Left lung (tissue), 10 donors: Measurements from ENCODE around the gene FCHSD2. TPM values are rescaled to one million over a fixed set of nuclear protein-coding genes. Genes with fewer than 3 reads are reported as not detected.
"Not testable (repeated sequence)": the region's sequence is repeated elsewhere in the genome, so short reads cannot be mapped to it uniquely, and the experiment has no call there.

ENCODE experiments used
- ATAC-seq: fragments of 200-7000 bp; cut with Tn5 transposase; one replicate; pipeline ENCODE4 v1.9.1; 2020; ENCODE audit warnings: moderate library complexity
- DNase-seq, 4 donors: peaks; one replicate each; pipeline ENCODE4 v3.0.0-alpha.2; 2013 to 2020
- H3K27ac ChIP-seq, 2 donors: fragments of 200-600 bp; sonication (generic) in 1 of 2; one replicate each; pipeline versions ENCODE4 v1.5.0 to v1.8.0; 2020 to 2021
- H3K27me3 ChIP-seq, 2 donors: fragments of 200-600 bp; sonication (generic) in 1 of 2; one replicate each; pipeline versions ENCODE4 v1.5.0 to v1.8.0; 2020 to 2021
- H3K36me3 ChIP-seq, 2 donors: fragments of 200-600 bp; sonication (generic) in 1 of 2; one replicate each; pipeline versions ENCODE4 v1.5.0 to v1.8.0; 2020 to 2021
- H3K4me1 ChIP-seq, 2 donors: fragments of 200-600 bp; one replicate each; pipeline ENCODE4 v1.8.0; 2021
- H3K4me3 ChIP-seq, 2 donors: fragments of 200-600 bp; sonication (generic) in 1 of 2; one replicate each; pipeline versions ENCODE4 v1.5.0 to v1.8.0; 2020 to 2021; ENCODE audit warnings: mild to moderate bottlenecking in 1 of 2
- H3K9me3 ChIP-seq, 2 donors: fragments of 200-600 bp; sonication (generic) in 1 of 2; one replicate each; pipeline versions ENCODE4 v1.5.0 to v1.8.0; 2020 to 2021
- intact Hi-C, 2 donors: fragments of 100-400 bp; cut with DNase I; formaldehyde crosslinking; loops; one replicate each; pipeline versions ENCODE4 v1.11.2 to v1.14.2; 2022
- polyA plus RNA-seq, 6 donors: library from polyadenylated mRNA; unstranded; fragments of 120-200 nt; gene quantifications; one replicate each; pipeline ENCODE4 v1.2.1, GENCODE V29; 2013; ENCODE audit not compliant: insufficient read length in 6 of 6
- total RNA-seq, 2 donors: library from RNA; stranded (reverse); fragmentation: NEBNext Ultra II Directional; extraction: Animal tissue kit (Norgen Biotek cat#: 25700); gene quantifications; one replicate each; pipeline ENCODE4 v1.2.1, GENCODE V29; 2021
- TF ChIP-seq, protein P1 (sequence below), 2 donors: fragments of 200-600 bp; sonication (generic) in 1 of 2; IDR thresholded peaks; one replicate each; pipeline versions ENCODE4 v1.5.0 to v1.8.0; 2021; ENCODE audit warnings: antibody characterized with exemption in 2 of 2
- donor health status: DM: no; HTN: yes; CAD: no.
- donor health status: DM: no; HTN: no; CAD: no.

Gene FCHSD2
- total and polyA plus RNA-seq, 8 donors = 46.2 to 58.2 (median 48.5) TPM

DNA sequence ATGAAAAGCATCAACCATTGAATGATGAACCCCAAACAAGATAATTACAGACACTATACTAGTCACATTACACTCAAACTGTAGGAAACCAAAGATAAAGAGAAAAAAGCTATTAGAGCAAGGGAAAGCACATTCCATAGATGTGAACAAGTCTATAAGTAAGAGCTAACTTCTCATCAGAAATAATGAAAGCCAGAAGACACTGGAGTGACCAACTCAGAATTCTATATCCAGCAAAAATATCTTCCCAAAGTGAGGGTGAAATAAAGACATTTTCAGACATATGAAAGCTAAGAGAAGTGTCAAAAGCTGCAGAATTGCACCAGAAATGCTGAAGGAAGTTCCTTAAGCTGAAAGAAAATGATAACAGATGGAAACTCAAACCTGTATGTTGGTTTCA lies 17.3 kb downstream of the FCHSD2 start:
- Histone ChIP-seq H3K9me3 (peaks cover 0 to 10% of the 10 kb centered on the region in 2 donors), H3K4me1 (peaks cover 0 to 9% of the 10 kb centered on the region in 2 donors)
- DNase-seq = no peak

DNA sequence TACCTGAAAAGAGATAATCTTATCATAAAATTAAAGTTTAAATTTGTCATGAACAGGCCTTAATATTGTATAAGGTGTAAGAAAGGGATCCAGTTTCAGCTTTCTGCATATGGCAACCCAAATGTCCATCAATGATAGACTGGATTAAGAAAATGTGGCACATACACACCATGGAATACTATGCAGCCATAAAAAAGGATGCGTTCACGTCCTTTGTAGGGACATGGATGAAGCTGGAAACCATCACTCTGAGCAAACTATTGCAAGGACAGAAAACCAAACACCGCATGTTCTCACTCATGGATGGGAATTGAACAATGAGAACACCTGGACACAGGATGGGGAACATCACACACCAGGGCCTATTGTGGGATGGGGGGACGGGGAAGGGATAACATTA lies 18.2 kb downstream of the FCHSD2 start:
- H3K4me1 ChIP-seq, H3K4me3 ChIP-seq, H3K27ac ChIP-seq, ATAC-seq, DNase-seq, H3K27me3 ChIP-seq, intact Hi-C loops: not testable (repeated sequence)
- peaks cover 0 to 10% of the 10 kb centered on the region in 2 donors for H3K9me3 ChIP-seq
- H3K36me3 ChIP-seq = peaks cover 0 to 23% of the 10 kb centered on the region in 2 donors

More for the DNA sequence above, 17.3 kb downstream of the FCHSD2 start:
- TF ChIP-seq, protein P1, sequence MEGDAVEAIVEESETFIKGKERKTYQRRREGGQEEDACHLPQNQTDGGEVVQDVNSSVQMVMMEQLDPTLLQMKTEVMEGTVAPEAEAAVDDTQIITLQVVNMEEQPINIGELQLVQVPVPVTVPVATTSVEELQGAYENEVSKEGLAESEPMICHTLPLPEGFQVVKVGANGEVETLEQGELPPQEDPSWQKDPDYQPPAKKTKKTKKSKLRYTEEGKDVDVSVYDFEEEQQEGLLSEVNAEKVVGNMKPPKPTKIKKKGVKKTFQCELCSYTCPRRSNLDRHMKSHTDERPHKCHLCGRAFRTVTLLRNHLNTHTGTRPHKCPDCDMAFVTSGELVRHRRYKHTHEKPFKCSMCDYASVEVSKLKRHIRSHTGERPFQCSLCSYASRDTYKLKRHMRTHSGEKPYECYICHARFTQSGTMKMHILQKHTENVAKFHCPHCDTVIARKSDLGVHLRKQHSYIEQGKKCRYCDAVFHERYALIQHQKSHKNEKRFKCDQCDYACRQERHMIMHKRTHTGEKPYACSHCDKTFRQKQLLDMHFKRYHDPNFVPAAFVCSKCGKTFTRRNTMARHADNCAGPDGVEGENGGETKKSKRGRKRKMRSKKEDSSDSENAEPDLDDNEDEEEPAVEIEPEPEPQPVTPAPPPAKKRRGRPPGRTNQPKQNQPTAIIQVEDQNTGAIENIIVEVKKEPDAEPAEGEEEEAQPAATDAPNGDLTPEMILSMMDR (IDR thresholded peaks at IDR 0.05) = no peak
- H3K36me3 ChIP-seq = peaks cover 0 to 22% of the 10 kb centered on the region in 2 donors
- intact Hi-C loops = no loop called here
- H3K4me3 ChIP-seq = no peak overlapping the region
- H3K27ac ChIP-seq = no peak overlapping the region
- H3K27me3 ChIP-seq = no peaks in the 10 kb centered on the region
- no peak for ATAC-seq

DNA sequence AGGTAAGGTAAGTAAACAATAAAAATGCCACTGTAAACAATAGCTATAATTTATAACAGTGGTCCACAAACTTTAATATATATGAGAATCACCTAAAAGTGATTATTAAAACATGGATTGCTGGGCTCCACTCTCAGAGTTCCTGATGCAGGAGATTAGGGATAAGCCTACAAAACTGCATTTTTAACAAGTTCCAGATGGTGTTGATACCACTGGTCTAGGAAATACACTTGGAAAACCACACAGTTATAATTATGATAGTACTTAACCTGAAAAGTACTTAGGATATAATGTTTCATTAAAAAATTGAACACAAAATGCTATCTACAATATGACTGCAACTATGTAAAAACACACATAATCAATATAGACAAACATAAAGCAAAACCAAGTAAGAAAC lies 20.4 kb downstream of the FCHSD2 start:
- Histone ChIP-seq H3K27ac (no peak overlapping the region), H3K9me3 (peaks cover 0 to 10% of the 10 kb centered on the region in 2 donors), H3K27me3 (no peaks in the 10 kb centered on the region), H3K4me3 (no peak overlapping the region), H3K4me1 (peaks cover 0 to 18% of the 10 kb centered on the region in 2 donors), H3K36me3 (peaks cover 0 to 23% of the 10 kb centered on the region in 2 donors)
- DNase-seq = no peak
- no peak for ATAC-seq
- intact Hi-C loops = no loop called here
- TF ChIP-seq, protein P1 (IDR thresholded peaks at IDR 0.05) = no peak

DNA sequence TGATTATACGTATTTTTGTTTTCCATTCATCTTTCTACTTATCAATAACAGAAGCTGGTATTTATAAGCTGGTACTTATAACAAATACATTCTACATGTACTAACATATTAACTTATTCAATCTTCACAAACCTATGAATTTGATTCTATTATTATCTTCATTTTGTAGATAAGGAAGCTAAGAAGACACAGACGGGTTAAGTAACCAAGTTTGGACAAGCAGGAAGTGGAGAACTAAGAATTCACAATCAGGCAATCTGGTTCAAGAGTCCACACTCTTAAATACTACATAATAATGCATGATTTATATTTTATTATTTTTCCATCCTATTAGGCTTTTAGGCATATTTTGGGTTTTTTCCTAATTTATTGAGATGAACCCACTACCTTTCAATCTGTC lies 25.0 kb downstream of the FCHSD2 start:
- DNase-seq (no peak), ATAC-seq (no peak)
- Histone ChIP-seq H3K4me1 (peaks cover 0 to 23% of the 10 kb centered on the region in 2 donors), H3K4me3 (no peak overlapping the region), H3K36me3 (peaks cover 0 to 17% of the 10 kb centered on the region in 2 donors), H3K27me3 (no peaks in the 10 kb centered on the region), H3K9me3 (no peaks in the 10 kb centered on the region), H3K27ac (no peak overlapping the region)
- TF ChIP-seq, protein P1 (IDR thresholded peaks at IDR 0.05) = no peak
- intact Hi-C loops = no loop called here

DNA sequence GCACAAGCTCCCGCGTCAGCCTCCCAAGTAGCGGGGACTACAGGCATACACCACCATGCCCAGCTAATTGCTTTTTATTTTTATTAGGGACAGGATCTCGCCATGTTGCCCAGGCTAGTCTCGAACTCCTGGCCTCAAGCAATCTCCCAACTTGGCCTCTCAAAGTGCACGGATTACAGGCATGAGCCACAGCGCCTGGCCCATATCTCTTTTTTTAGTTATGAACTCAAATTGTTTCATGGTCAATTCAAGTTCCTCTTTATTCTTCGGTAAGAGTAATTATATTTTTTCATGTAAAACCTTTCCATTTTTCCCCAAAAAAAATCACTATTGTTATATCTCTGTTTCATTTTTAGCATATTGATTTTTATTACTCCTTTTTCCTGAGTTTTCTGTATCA lies 25.5 kb downstream of the FCHSD2 start:
- H3K27me3 ChIP-seq = no peaks in the 10 kb centered on the region
- H3K27ac ChIP-seq = no peak overlapping the region
- no peak for DNase-seq
- intact Hi-C loops = no loop called here
- H3K4me3 ChIP-seq = no peak overlapping the region
- ATAC-seq = no peak
- H3K36me3 ChIP-seq = peaks cover 0 to 17% of the 10 kb centered on the region in 2 donors
- TF ChIP-seq, protein P1 (IDR thresholded peaks at IDR 0.05) = no peak
- H3K4me1 ChIP-seq = peaks cover 0 to 20% of the 10 kb centered on the region in 2 donors
- H3K9me3 ChIP-seq = no peaks in the 10 kb centered on the region

DNA sequence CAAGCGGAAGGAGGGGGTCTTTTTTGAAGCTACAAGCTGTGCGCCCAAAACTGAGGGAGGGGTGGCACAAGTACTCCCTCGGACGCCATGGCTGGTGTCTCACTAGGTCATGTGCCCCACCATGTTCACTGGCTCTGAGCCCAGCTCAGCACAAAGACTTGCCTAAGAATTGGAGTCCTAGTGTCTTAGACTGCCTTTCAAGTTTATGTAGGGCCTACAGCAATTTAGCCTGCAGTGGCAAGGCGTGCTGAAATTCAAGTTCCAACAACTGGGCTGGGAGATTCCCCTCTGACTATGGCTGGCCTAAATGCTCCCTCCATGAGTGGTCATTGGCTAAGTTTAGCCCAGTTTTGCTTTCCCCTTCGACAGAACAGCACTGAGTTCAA lies 27.3 kb downstream of the FCHSD2 start:
- Histone ChIP-seq H3K36me3 (peaks cover 0 to 17% of the 10 kb centered on the region in 2 donors), H3K4me1 (peaks cover 0 to 14% of the 10 kb centered on the region in 2 donors), H3K27me3 (no peaks in the 10 kb centered on the region), H3K27ac (no peak overlapping the region), H3K9me3 (peaks cover 0 to 4% of the 10 kb centered on the region in 2 donors), H3K4me3 (no peak overlapping the region)
- TF ChIP-seq, protein P1 (IDR thresholded peaks at IDR 0.05) = no peak
- DNase-seq (no peak), ATAC-seq (no peak)
- intact Hi-C loops = no loop called here
